GM10847 (cell line): ENCODE measurements around the gene ZNF331.

Experiments
- POLR2A ChIP-seq: IDR thresholded peaks from 2 replicates; pipeline ENCODE4 v1.6.1; 2011; ENCODE audit not compliant: insufficient read length; ENCODE audit errors: extremely low read depth

Gene ZNF331

GRCh38 chr19:53537521-53538377, at the start of gene ZNF331:
ZNF331 (plus strand) TSS chr19:53538145; CDS start chr19:53569377, 31,232 bp downstream.
- peak; percentile 55 for TF ChIP-seq POLR2A

- TF ChIP-seq POLR2A, result no peak
Observed at GRCh38 chr19:53492153-53492552, 45.8 kb upstream of the ZNF331 start.

- no peak for TF ChIP-seq POLR2A
Observed at GRCh38 chr19:53504885-53505284, 33.1 kb upstream of the ZNF331 start.

- TF ChIP-seq POLR2A, result no peak
Observed at GRCh38 chr19:53506728-53507127, 31.2 kb upstream of the ZNF331 start.

- TF ChIP-seq POLR2A, result no peak
Observed at GRCh38 chr19:53507523-53508442, 30.2 kb upstream of the ZNF331 start.

DNA sequence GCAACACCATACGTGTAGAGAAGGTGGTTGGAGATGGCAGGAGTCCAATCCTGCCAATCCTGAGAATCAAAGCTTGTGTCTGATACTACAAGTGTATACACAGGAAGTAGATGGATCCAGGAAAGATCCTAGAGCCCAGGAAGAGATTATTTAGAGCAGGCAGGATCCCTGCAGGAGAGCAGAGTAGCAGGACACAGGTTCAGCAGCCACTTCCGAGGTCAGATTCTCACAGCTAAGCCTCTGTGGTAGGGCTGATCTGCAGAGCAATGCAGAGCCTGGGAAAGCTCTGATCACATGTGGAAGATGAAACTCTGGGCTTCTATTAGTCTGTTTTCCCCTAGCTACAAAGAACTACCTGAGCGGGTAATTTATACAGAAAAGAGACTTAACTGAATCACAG, 28.5 kb upstream of the ZNF331 start:
- TF ChIP-seq POLR2A, result no peak

GRCh38 chr19:53509845-53510244, 28.1 kb upstream of the ZNF331 start:
- no peak for TF ChIP-seq POLR2A

- TF ChIP-seq POLR2A, result no peak
Observed at GRCh38 chr19:53511357-53511756, 26.6 kb upstream of the ZNF331 start.

GRCh38 chr19:53511933-53512374, 26.0 kb upstream of the ZNF331 start:
- no peak for TF ChIP-seq POLR2A

DNA sequence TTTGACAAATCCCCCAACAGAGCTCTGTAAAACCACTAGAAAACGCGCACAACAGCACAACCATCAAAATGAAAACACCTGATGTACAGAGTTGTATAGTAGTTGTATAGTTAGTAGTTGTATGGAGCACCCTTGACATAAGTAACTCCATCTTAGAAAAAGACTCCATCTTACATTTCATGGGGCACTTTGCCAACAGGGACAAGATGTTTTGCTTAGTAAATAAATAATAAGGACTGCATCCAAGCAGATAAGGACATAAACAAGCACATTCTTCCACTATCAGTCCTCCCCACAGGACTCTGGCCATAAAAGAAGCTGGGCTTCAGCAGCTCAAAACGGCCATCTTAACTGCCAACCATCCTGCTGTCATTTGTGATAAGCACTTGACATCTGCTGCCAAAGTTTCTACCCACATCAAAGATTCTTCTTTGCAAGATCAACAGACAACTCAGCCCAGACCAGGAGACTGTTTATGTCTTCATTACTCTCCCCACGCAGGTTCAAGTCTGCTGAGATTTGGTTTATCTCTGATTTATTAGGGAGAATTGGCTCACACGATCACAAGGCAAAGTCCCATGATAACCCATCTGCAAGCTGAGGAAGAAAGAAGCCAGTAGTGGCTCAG, 20.7 kb upstream of the ZNF331 start:
- no peak for TF ChIP-seq POLR2A

DNA sequence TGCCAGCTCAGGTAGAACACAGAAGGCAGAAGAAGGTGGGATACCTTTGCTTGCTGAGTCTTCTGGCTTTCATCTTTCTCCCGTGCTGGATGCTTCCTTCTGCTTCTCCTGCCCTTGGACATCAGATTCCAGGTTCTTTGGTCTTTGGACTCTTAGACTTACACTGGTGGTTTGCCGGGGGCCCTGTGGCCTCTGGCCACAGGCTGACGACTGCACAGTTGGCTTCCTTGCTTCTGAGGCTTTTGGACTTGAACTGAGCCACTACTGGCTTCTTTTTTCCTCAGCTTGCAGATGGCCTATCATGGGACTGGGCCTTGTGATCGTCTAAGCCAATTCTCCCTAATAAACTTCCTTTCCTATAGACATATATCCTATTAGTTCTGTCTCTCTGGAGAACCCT, 19.8 kb upstream of the ZNF331 start:
- no peak for TF ChIP-seq POLR2A

DNA sequence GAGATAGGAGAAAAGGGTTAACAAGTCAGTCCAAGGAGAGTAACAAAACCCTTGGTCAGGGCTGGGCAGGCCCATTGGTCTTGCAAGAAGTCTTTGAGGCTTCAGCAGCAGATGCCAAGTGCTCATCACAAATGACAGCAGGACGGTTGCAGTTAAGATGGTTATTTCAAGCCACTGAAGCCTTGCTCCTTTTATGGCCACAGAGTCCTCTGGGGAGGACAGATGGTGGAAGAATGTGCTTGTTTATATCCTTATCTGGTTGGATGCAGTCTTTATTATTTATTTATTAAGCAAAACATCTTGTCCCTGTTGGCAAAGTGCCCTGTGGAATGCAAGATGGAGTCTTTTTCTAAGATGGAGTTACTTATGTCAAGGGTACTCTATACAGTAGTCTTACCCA, 19.2 kb upstream of the ZNF331 start:
- no peak for TF ChIP-seq POLR2A

GRCh38 chr19:53519446-53519845, 18.5 kb upstream of the ZNF331 start:
- TF ChIP-seq POLR2A, result no peak

- TF ChIP-seq POLR2A, result no peak
Observed at GRCh38 chr19:53520163-53520546, 17.8 kb upstream of the ZNF331 start.
